NB4 (cell line): ENCODE data around the gene NHSL1.

Experiments used
- DNase-seq: peaks from one replicate; pipeline ENCODE4 v3.0.0; 2010; ENCODE audit warnings: low read depth
- H3K4me3 ChIP-seq: one replicate; pipeline ENCODE4 v1.5.1; 2011; ENCODE audit warnings: mild to moderate bottlenecking, low read depth, low read length, moderate library complexity
- MYC ChIP-seq: IDR thresholded peaks from 2 replicates; pipeline ENCODE4 v1.6.1; 2011; ENCODE audit warnings: low read depth, low read length
- POLR2A ChIP-seq: IDR thresholded peaks from 2 replicates; pipeline ENCODE4 v1.6.1; 2011; ENCODE audit warnings: mild to moderate bottlenecking; ENCODE audit not compliant: insufficient read length; ENCODE audit errors: extremely low read depth
- TF ChIP-seq, protein P1 (sequence below): IDR thresholded peaks from one replicate; pipeline ENCODE4 v1.5.1; 2012; ENCODE audit warnings: low read depth, low read length
- TF ChIP-seq, protein P2 (sequence below): IDR thresholded peaks from 2 replicates; pipeline ENCODE4 v1.6.1; 2011; ENCODE audit warnings: low read depth, low read length

The NHSL1 gene

DNA sequence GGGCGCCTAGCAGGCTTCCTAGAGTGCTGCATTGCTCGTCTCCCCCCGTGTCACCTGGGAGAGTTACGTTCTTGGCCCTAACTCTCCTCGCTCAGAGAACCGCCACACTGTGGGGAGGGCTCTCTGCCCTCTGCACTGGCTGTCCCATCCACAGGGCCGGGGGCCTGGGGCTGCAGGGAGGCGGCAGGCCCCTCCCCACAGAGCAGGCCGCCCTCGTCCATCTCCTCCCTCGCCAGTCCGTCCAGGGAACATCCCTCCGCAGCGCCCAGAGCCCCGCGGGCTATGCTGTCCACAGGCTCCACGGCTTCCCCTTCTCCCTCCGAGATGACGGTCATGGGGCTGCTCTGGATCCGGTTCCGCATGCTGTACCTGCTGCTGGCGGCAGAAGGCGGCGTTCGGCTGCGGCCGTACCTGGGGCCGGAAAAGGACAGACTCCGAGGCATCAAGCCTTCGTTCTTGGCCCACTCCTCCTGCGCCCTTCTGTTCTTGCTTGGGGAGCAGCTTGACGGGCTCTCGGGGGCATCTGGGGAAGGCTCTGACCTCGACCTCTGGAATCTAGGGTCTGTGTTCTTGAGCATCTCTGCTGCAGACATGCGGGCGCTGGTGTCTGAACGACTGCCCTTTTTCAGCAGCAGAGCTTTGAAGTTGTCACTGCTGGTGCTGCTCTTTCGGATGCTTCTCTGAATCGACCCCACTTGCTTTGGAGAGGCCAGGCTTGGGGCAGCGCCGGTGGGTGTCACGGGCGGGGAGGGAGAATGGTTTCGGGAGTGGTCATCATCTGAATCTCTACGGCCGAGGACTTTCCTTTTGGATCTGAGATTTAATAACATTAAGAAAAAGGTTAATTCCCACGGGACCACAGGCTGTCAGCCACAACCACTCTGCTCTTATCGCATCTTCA lies 75.0 kb downstream of the NHSL1 start:
- H3K4me3 ChIP-seq = no peak overlapping the region
- TF ChIP-seq, protein P1, sequence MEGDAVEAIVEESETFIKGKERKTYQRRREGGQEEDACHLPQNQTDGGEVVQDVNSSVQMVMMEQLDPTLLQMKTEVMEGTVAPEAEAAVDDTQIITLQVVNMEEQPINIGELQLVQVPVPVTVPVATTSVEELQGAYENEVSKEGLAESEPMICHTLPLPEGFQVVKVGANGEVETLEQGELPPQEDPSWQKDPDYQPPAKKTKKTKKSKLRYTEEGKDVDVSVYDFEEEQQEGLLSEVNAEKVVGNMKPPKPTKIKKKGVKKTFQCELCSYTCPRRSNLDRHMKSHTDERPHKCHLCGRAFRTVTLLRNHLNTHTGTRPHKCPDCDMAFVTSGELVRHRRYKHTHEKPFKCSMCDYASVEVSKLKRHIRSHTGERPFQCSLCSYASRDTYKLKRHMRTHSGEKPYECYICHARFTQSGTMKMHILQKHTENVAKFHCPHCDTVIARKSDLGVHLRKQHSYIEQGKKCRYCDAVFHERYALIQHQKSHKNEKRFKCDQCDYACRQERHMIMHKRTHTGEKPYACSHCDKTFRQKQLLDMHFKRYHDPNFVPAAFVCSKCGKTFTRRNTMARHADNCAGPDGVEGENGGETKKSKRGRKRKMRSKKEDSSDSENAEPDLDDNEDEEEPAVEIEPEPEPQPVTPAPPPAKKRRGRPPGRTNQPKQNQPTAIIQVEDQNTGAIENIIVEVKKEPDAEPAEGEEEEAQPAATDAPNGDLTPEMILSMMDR = no peak
- TF ChIP-seq, protein P2, sequence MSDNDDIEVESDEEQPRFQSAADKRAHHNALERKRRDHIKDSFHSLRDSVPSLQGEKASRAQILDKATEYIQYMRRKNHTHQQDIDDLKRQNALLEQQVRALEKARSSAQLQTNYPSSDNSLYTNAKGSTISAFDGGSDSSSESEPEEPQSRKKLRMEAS = no peak
- TF ChIP-seq MYC (no peak), POLR2A (no peak)
- no peak for DNase-seq

DNA sequence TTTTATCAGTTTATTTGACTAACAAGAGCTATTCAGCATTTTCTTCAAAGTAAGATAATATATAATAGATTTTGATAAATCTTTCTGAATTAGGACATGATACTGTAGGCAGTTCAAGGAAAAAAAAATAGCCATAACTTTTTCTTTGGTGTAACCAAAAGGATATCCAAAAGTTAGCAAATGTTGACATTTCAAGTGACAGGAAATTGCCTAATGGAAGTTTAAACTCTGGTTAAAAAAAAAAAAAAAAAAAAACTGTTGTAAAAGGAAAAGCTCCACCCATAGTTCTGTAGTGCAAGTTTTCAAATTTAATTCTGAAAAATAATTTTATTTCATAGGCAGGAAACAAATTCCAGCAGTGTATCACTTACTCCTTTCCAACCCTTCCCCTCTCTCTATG lies 76.4 kb downstream of the NHSL1 start:
- TF ChIP-seq, protein P2 = no peak
- no peak for TF ChIP-seq POLR2A
- DNase-seq = peak; percentile 43
- H3K4me3 ChIP-seq = no peak overlapping the region

DNA sequence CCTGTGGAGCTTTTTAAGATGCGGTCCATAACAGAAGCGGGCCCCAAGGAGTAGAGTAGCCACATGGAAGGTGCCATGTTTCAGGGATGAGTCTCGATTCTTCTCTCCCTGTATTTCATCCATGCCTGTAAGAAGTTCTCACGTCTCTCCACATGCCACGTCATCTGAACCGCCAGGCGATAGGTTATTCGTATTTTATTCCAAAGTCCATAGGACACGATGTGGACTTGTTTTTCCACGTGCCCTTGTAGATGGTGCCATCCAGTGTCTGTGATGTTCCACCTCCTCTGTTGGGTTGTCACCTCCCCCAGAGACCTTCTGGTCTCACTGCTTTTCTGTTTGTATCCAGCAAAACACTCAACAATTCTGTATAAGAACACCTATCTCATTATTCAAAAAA lies 77.7 kb downstream of the NHSL1 start:
- no peak for TF ChIP-seq MYC
- TF ChIP-seq POLR2A = no peak
- TF ChIP-seq, protein P1 = no peak
- TF ChIP-seq, protein P2 = no peak
- no peak overlapping the region for H3K4me3 ChIP-seq
- DNase-seq = no peak

DNA sequence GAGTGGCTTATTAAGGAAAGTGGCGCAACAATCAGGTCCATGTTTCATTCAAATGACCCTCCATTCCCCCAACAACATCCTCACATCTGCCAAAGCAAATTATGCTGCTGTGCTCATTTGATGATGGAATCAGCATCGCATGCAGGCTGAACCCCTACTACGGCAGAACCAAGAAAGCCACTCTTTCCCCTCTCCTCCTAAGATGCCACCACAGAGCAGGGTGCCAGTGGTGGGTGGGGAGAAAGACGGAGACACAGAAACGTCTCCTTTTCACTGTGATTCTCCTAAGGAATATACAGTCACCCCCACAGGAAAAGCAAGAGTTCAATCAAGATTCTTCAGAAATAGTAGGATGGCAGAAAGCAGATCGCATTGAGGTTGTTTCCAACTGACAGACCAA lies 78.2 kb downstream of the NHSL1 start:
- DNase-seq = no peak
- H3K4me3 ChIP-seq = no peak overlapping the region
- TF ChIP-seq, protein P2 = no peak
- TF ChIP-seq POLR2A = no peak
- TF ChIP-seq, protein P1 = no peak
- TF ChIP-seq MYC = no peak

DNA sequence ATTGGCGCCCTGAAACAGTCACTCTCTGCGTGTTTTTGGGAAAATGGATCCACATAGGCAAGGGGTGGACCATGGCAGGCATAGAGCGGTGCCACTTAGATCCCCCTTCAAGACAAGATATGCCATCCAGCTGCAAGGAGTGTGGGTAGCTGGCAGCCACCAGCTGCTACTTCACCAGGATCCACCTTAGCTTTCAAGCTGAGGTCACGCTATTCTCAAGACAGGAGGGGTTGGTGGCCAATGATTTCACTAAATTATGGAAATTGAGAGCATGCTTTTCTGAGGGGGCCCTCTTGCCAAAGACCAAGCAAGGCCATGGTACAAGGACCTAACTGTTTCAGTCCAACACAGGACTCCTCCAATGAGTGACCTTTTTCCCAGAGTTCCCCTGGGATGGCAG lies 78.9 kb downstream of the NHSL1 start:
- no peak for DNase-seq
- TF ChIP-seq, protein P2 = no peak
- TF ChIP-seq, protein P1 = no peak
- no peak for TF ChIP-seq POLR2A
- no peak for TF ChIP-seq MYC
- H3K4me3 ChIP-seq = no peak overlapping the region

DNA sequence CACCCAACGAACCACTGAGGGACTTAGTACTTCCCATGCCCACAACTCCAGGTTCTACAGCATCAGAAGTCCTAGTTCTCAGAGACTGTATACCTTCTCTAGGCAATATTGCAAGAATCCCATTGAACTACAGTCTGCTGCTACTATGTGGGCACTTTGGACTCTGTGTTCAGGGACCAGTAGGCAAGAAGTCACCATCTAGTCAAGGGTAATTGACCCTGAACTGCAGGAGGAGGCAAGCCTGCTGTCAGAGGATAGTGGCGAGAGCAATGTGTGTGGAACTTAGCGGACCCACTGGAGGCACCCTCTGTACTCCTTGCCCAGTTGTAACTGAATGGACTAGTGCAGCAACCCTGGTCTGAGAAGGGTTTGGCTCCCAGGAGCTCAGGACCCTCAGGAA lies 79.5 kb downstream of the NHSL1 start:
- no peak overlapping the region for H3K4me3 ChIP-seq
- no peak for DNase-seq
- TF ChIP-seq MYC (no peak), POLR2A (no peak)
- TF ChIP-seq, protein P2 = no peak
- TF ChIP-seq, protein P1 = no peak
